Esophagus (tissue), 2 donors: ENCODE measurements around the gene SSBP3. TPM values are rescaled to one million over a fixed set of nuclear protein-coding genes. Genes with fewer than 3 reads are reported as not detected.

Experiments
- H3K27ac ChIP-seq, 2 donors: one replicate each; pipeline ENCODE4 v1.5.1; 2013; ENCODE audit warnings: low read depth in 2 of 2, mild to moderate bottlenecking in 2 of 2, inconsistent platforms in 1 of 2, low read length in 1 of 2, moderate library complexity in 1 of 2
- H3K27me3 ChIP-seq, 2 donors: one replicate each; pipeline ENCODE4 v1.6.1; 2013; ENCODE audit warnings: low read length in 2 of 2, control low read depth in 1 of 2, mild to moderate bottlenecking in 1 of 2; ENCODE audit not compliant: insufficient read depth in 2 of 2, control insufficient read depth in 1 of 2
- H3K36me3 ChIP-seq, 2 donors: one replicate each; pipeline ENCODE4 v1.6.1; 2013; ENCODE audit warnings: low read length in 1 of 2; ENCODE audit not compliant: control insufficient read depth in 2 of 2, insufficient read depth in 2 of 2
- H3K4me1 ChIP-seq, 2 donors: one replicate each; pipeline ENCODE4 v1.6.1; 2013; ENCODE audit warnings: low read length in 1 of 2; ENCODE audit not compliant: control insufficient read depth in 2 of 2, insufficient read depth in 2 of 2
- H3K4me3 ChIP-seq, 2 donors: one replicate each; pipeline ENCODE4 v1.5.1; 2013; ENCODE audit warnings: low read length in 2 of 2, mild to moderate bottlenecking in 2 of 2, low read depth in 1 of 2, moderate library complexity in 1 of 2
- H3K9me3 ChIP-seq, 2 donors: one replicate each; pipeline ENCODE4 v1.6.1; 2013; ENCODE audit warnings: mild to moderate bottlenecking in 2 of 2, low read depth in 1 of 2, low read length in 1 of 2, moderate library complexity in 1 of 2; ENCODE audit not compliant: control insufficient read depth in 2 of 2, insufficient read depth in 1 of 2
- WGBS, 2 donors: extraction: QIAGEN DNeasy Blood & Tissue Kit; methylation state at CpG; one replicate each; pipeline ENCODE4 v1.1.7; 2013; 5-methylcytosine and 5-hydroxymethylcytosine counted together
- polyA plus RNA-seq, 2 donors: library from polyadenylated mRNA; stranded (reverse); fragments of 200-250 nt; gene quantifications; one replicate each; pipeline ENCODE4 v1.2.3, GENCODE V29; 2013
- donor health status: healthy with polysubstance abuse.
- donor health status: Bipolar disorder and iron deficiency.

Gene SSBP3
- polyA plus RNA-seq, 2 donors = 30.7 to 39.0 TPM

DNA sequence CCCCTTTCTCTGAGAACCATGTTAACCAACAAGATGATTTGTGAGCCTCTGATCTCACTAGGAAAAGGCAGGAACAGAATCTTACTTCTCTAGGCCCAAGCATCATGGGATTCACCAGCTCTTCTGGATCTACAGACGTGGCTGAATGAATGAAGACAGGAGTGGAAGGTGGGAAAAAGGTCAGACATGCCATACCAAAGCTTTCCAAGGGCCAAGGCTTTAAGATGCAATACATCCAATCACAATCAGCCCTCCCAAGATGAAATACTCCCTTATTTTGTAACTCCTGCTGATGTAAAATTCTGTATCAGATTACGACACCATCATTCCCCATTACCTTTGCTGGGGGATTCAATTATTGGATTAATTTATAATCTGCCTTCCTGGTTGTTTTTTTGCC lies 80.9 kb downstream of the SSBP3 start:
- no peak overlapping the region for H3K4me3 ChIP-seq
- peak overlapping the region; percentile 54 to 84 for H3K27ac ChIP-seq
- WGBS, 2 donors = 81 to 91% methylated on average over 2 of the region's 2 CpGs
- no peaks in the 10 kb centered on the region for H3K36me3 ChIP-seq
- H3K4me1 ChIP-seq = peaks cover 29 to 49% of the 10 kb centered on the region in 2 donors
- no peaks in the 10 kb centered on the region for H3K27me3 ChIP-seq
- no peaks in the 10 kb centered on the region for H3K9me3 ChIP-seq

DNA sequence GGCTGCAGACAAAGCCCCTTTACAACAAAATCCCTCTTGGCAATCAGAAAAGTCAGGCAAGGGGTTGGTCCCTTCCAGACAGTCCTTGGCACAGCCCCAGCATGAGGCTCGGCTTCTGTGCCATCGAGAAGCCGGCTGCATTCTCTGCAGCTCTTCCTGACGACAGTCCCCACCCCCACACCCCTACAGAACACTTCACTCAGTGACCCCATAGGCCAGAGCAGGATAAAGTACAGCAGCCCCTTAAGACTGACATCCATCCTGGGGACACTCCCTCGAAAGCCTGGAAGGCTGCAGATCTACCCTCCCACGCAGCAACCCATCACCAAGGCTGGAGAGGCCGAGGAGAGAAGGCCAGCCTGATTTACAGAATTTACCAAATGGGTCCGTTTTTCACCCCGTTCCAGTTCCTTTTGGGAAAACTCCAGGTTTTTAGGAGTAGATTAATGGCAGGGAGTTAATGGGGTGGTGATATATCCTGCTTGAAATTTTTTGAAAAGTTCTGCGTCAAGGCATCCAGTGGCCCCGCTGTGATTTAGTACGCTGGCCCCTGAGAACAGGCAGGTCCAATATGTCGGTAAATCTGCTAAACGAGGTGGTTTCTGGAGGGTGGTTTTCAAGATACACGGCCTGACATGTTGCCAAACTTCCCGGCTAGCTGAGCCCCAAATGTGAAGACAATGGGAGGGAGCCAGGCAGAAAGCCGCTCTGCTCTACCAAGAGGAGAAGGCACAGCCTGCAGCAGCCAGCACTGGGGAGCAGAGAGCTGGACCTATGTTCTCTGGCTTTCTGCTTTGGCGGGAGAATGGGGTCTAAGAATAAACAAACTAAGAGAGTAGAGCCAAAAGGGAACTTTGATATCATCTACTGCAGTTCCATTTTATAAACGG lies 81.7 kb downstream of the SSBP3 start:
- H3K27me3 ChIP-seq = no peaks in the 10 kb centered on the region
- H3K27ac ChIP-seq = peak overlapping the region; percentile 68 to 84
- H3K4me3 ChIP-seq = no peak overlapping the region
- H3K36me3 ChIP-seq = no peaks in the 10 kb centered on the region
- peaks cover 25 to 43% of the 10 kb centered on the region in 2 donors for H3K4me1 ChIP-seq
- no peaks in the 10 kb centered on the region for H3K9me3 ChIP-seq
- WGBS, 2 donors = 40 to 53% methylated on average over 19 of the region's 19 CpGs

DNA sequence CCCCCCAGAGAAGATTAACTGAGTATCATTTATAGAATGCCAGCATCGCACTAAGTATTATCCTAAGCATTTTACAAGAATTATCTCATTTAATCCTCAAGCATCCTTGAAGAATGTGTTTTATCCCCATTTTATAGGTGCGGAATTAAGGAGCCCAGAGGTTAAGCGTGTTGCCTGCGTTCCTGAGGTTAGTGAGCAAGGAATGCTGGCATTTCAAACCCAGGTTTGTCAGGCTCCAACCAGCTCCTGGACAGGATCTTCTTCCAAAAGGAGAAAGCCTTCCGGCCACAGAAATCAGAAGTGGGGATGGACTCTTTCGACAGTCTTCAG lies 82.3 kb downstream of the SSBP3 start:
- H3K4me3 ChIP-seq = no peak overlapping the region
- WGBS, 2 donors = 46 to 65% methylated on average over 6 of the region's 6 CpGs

DNA sequence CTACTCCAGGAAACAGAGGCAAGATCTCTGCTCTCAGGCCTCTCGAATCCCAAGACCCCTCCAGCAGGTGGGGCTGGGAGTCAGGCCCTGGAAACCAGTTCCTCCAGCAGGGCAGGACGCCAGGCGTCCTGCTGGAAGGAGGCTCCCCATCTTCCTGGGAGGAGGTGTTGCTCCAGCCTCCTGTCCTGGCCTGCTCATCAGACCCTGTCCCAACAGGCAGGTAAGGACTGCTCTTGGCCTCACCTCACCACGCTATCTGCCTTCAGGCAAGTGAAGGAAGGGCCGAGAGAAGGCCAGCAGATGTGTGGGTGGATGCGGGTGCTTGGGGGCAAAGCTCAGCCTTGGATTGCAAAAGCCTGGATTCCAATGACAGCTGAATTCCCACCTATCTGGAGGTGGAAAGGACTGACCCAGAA lies 82.9 kb downstream of the SSBP3 start:
- H3K9me3 ChIP-seq = no peaks in the 10 kb centered on the region
- WGBS, 2 donors = 38 to 53% methylated on average over 6 of the region's 6 CpGs
- H3K36me3 ChIP-seq = peaks cover 0 to 2% of the 10 kb centered on the region in 2 donors
- H3K4me3 ChIP-seq = no peak overlapping the region
- H3K27me3 ChIP-seq = no peaks in the 10 kb centered on the region
- H3K27ac ChIP-seq = peak overlapping the region; percentile 55 to 84
- peaks cover 24 to 42% of the 10 kb centered on the region in 2 donors for H3K4me1 ChIP-seq

More for the DNA sequence above, 82.3 kb downstream of the SSBP3 start:
- no peaks in the 10 kb centered on the region for H3K9me3 ChIP-seq
- peaks cover 22 to 40% of the 10 kb centered on the region in 2 donors for H3K4me1 ChIP-seq
- peaks cover 0 to 2% of the 10 kb centered on the region in 2 donors for H3K36me3 ChIP-seq
- H3K27ac ChIP-seq = peak overlapping the region; percentile 68 to 84
- H3K27me3 ChIP-seq = no peaks in the 10 kb centered on the region

DNA sequence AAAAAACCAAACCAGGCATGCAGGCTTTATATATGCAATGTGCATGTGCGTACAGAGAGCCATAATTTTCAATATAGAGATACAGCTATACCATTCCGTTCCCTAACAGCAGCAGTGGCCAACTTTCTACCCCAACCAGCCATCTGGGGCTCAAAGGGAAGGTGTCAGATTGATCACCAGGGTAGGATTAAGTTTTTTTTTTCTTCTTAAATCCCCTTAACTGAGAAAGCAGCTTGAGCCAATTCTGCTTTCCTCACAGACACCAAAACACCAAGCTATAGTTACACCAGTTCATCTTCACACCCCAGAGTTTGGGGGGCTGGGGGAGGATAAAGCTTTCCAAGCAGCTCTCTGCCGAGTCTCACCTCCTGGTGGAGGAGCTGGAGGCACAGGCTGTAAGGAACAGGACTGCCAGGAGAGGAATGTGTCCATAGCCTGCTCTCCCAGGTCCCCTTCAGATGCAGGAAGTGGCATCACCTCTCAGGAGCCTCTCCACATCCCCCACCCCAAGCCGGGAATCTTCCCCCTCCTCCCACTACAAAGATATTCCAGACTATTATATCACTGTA lies 87.9 kb downstream of the SSBP3 start:
- Histone ChIP-seq H3K4me3 (no peak overlapping the region), H3K36me3 (peaks cover 0 to 2% of the 10 kb centered on the region in 2 donors), H3K9me3 (no peaks in the 10 kb centered on the region), H3K4me1 (peaks cover 12 to 36% of the 10 kb centered on the region in 2 donors), H3K27ac (no peak overlapping the region), H3K27me3 (no peaks in the 10 kb centered on the region)
- 71 to 79% methylated on average over 4 of the region's 4 CpGs for WGBS, 2 donors

DNA sequence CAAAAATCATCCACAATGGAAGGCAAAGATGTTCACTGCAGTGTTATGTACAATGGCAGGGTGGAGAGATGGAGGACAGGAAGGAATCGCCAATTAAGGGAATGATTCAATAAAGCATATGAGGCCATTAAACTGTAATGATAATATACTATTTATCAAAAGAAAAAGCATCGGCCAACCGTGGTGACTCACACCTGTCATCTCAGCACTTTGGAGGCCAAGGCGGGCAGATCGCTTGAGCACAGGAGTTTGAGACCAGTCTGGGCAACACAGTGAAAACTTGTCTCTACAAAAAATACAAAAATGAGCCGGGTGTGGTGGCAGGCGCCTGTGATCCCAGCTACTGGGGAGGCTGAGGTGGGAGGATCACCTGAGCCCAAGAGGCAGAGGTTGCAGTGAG lies 89.1 kb downstream of the SSBP3 start:
- peaks cover 15 to 39% of the 10 kb centered on the region in 2 donors for H3K4me1 ChIP-seq
- H3K27me3 ChIP-seq = no peaks in the 10 kb centered on the region
- peaks cover 0 to 2% of the 10 kb centered on the region in 2 donors for H3K36me3 ChIP-seq
- WGBS, 2 donors = 48 to 57% methylated on average over 7 of the region's 7 CpGs
- H3K9me3 ChIP-seq = no peaks in the 10 kb centered on the region
- H3K27ac ChIP-seq = no peak overlapping the region
- no peak overlapping the region for H3K4me3 ChIP-seq

DNA sequence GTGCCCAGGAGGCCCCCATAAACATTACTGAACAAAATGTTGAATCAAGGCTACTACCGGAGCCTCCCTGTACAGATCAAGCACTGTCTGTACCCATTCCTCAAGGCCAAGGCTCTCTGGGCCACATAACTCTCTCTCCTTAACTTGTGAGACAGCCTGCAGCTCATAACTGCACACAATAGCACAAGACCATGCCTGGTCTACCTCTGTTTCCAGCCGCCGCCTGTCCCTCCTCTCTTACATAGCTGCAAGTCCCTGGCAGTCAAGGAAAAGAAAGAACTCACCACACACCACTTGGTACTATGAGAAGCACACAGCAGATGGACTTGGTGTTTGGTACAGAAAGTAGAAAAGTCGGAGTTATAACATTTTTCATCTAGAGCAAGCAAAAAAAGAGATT lies 91.1 kb downstream of the SSBP3 start:
- Histone ChIP-seq H3K9me3 (no peaks in the 10 kb centered on the region), H3K27me3 (no peaks in the 10 kb centered on the region), H3K4me1 (peaks cover 14 to 36% of the 10 kb centered on the region in 2 donors), H3K36me3 (peaks cover 0 to 2% of the 10 kb centered on the region in 2 donors), H3K4me3 (no peak overlapping the region), H3K27ac (peak overlapping the region; percentile 25 to 90)
- 80 to 89% methylated on average over 4 of the region's 4 CpGs for WGBS, 2 donors

DNA sequence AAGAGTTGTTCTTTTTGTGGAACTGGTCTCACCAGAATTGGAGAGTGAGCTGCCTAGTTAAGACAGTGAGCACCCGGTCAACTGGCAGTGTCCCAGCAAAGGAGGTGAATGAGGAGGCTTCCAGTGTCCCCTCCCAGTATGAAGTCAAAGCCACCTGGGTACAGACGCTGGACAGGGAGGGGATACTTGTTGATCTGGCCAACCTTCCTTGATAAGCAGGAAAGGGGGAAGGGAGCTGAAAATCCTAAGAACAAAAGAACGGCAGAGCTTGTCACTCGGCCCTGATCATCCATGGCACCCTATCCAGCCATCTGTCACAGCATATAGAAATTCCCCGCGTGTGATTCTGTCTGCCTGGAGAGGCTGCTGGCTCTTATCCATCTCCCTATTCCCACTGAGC lies 91.5 kb downstream of the SSBP3 start:
- no peaks in the 10 kb centered on the region for H3K9me3 ChIP-seq
- H3K27me3 ChIP-seq = no peaks in the 10 kb centered on the region
- H3K4me3 ChIP-seq = no peak overlapping the region
- peak overlapping the region; percentile 25 to 90 for H3K27ac ChIP-seq
- H3K4me1 ChIP-seq = peaks cover 18 to 40% of the 10 kb centered on the region in 2 donors
- peaks cover 0 to 2% of the 10 kb centered on the region in 2 donors for H3K36me3 ChIP-seq
- 32 to 44% methylated on average over 6 of the region's 6 CpGs for WGBS, 2 donors

DNA sequence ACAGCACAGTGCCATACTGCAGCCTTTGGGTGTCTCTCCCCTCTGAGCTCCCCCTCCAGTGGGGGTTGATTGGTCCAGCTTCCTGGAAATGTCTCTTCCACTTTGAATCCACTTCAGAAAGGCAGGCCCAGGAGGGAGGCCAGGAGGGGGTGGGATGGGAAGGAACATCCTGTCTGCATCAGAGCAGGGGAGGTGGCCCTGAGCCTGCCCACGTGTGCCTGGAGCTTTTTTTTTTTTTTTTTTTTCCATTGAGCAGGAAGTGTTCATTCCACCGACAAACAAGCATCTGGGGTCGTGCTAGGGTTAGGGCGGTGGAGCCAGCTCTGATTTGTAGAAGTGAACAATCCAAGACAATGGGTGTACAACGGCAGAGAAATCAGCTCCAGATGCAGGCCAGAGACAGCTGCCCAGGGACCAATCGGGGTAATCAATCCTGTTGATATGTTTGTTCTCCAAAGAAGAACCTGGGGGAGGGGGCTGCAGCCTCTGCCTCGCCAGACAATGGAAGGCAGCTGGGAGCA lies 93.3 kb downstream of the SSBP3 start:
- Histone ChIP-seq H3K27me3 (no peaks in the 10 kb centered on the region), H3K27ac (peak overlapping the region in 1 of 2 donors; percentile 51), H3K4me1 (peaks cover 16 to 42% of the 10 kb centered on the region in 2 donors), H3K36me3 (no peaks in the 10 kb centered on the region), H3K9me3 (no peaks in the 10 kb centered on the region), H3K4me3 (no peak overlapping the region)
- WGBS, 2 donors = 27 to 41% methylated on average over 7 of the region's 7 CpGs
